Activated CD4-positive, alpha-beta T cell treated with anti-CD3 and anti-CD28 coated beads, Interleukin-2, amount 10 ng/mL, durations not matched to agents 24 days and 14 days (primary cell): Measurements from ENCODE around the gene SERPINE1. TPM values are rescaled to one million over a fixed set of nuclear protein-coding genes. Genes with fewer than 3 reads are reported as not detected.

Source experiments
- DNase-seq: peaks from one replicate; pipeline ENCODE4 v3.0.0; 2022
- H3K27ac Mint-ChIP-seq: one replicate; pipeline ENCODE4 v1.8.0; 2022; ENCODE audit warnings: mild to moderate bottlenecking, mixed read lengths
- H3K27me3 Mint-ChIP-seq: one replicate; pipeline ENCODE4 v1.8.0; 2022; ENCODE audit warnings: mixed read lengths
- H3K36me3 Mint-ChIP-seq: one replicate; pipeline ENCODE4 v1.8.0; 2022; ENCODE audit warnings: low read depth, mild to moderate bottlenecking, mixed read lengths
- H3K4me1 Mint-ChIP-seq: one replicate; pipeline ENCODE4 v1.8.0; 2021; ENCODE audit warnings: mixed read lengths
- H3K4me3 Mint-ChIP-seq: one replicate; pipeline ENCODE4 v1.8.0; 2022; ENCODE audit warnings: mild to moderate bottlenecking, moderate library complexity, mixed read lengths
- H3K9me3 Mint-ChIP-seq: one replicate; pipeline ENCODE4 v1.8.0; 2021; ENCODE audit warnings: mixed read lengths
- intact Hi-C: fragments of 100-400 bp; cut with micrococcal nuclease; formaldehyde crosslinking; loops from one replicate; pipeline ENCODE4 v1.15.1; 2023
- total RNA-seq: library from RNA; stranded (reverse); gene quantifications from 2 replicates; pipeline ENCODE4 v1.2.3, GENCODE V29; 2022

SERPINE1 gene
- total RNA-seq, 1 donor from 2014 or later, result 0.33 TPM

- H3K36me3 Mint-ChIP-seq, result peaks cover 1% of the 10 kb centered on the region
- intact Hi-C loops, result loop anchor here (5.0 kb wide), 1 partner anchor 277 kb away; no protein-coding TSS in a partner anchor
- H3K4me3 Mint-ChIP-seq, result peak overlapping the region; percentile 65
- H3K27ac Mint-ChIP-seq, result peak overlapping the region; percentile 62
- peaks cover 4% of the 10 kb centered on the region for H3K9me3 Mint-ChIP-seq
- peaks cover 80% of the 10 kb centered on the region for H3K27me3 Mint-ChIP-seq
- no peak for DNase-seq
- H3K4me1 Mint-ChIP-seq, result peaks cover 62% of the 10 kb centered on the region
Measured at GRCh38 chr7:101169110-101169837, 42.4 kb downstream of the SERPINE1 start.

DNA sequence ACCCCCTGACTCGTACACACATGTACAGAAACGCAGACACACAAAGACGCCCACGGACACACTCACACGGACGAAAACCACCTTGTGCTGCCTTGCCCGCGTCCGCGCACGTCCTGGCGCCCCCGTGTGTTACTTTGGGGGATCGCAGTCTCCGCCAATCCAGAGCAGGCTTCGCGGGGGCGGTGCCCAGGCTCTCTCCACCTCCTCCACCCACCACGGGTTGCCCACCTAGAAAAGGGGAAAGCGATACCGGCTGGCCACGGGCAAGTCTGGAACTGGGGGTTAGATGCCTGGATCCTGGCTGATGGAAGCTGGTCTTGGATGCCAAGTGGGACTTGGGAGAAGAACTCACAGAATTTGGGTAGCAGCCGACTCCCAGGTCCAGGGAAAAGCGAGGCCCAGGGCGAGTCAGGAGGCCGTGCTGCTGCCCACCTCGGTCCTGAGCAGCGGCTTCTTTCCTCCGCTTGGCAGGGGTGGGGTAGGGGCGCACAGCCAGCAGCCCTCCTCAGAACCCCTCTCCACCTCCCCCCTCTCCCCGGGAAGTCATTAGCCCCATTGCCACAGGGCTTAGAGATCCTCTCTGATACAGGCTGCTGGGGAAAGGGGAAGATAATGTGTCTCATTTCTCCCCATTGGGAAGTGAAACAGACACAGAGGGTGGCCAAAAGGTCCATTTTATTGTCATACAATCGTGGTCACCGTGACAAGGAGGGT lies 43.1 kb downstream of the SERPINE1 start:
- Mint-ChIP-seq H3K9me3 (peaks cover 4% of the 10 kb centered on the region), H3K36me3 (peaks cover 1% of the 10 kb centered on the region), H3K27ac (peak overlapping the region; percentile 43), H3K4me3 (peak overlapping the region; percentile 65), H3K27me3 (peaks cover 80% of the 10 kb centered on the region), H3K4me1 (peaks cover 59% of the 10 kb centered on the region)
- peak; percentile 96 for DNase-seq
- intact Hi-C loops, result loop anchor here (1.0 to 10.0 kb wide), 3 partner anchors 26 to 278 kb away; no protein-coding TSS in a partner anchor

DNA sequence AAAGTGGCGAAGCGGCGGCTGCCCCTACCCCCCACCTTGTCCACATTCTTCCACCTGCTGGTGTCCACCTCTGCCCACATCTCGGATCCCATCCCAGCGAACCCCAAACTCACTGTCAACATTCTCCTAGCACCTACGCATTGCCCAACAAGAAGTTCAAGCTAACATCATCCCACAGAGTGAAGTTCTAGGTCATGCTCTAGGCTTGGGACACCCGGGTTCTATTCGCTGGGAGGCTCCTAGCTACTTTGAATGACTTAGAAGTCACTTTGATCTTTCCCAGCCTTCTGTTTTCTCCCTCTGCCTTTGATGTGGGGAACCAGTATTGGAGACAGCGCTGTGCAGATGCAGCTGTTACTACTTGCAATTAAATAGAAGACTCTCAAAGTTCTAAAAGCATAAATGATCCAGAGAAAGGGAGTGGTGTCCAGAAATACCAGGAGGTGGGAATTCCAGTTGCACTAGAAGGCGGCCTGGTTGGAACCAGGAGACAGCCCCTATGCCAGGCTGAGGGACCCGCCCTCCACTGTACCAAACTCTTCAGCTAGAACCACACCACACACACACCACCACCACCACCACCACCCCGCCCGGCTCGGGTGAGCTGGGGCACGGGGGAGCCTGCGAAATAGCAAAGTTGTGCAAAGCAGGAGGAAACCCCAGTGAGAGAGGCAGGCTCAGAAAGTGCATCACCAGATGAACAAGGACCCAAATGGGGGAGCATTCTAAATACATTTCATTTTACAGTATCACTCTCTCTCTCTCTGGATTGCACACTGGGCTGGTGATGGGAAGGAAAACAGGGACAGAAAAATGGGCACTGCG lies 43.9 kb downstream of the SERPINE1 start:
- H3K27ac Mint-ChIP-seq, result peak overlapping the region; percentile 11
- peak overlapping the region; percentile 34 for H3K4me3 Mint-ChIP-seq

GRCh38 chr7:101171442-101171837 lies 44.5 kb downstream of the SERPINE1 start:
- Mint-ChIP-seq H3K9me3 (no peaks in the 10 kb centered on the region), H3K4me1 (peaks cover 49% of the 10 kb centered on the region), H3K36me3 (no peaks in the 10 kb centered on the region), H3K27me3 (peaks cover 82% of the 10 kb centered on the region), H3K4me3 (peak overlapping the region; percentile 34), H3K27ac (peak overlapping the region; percentile 71)
- no peak for DNase-seq
- intact Hi-C loops, result loop anchor here (10.0 kb wide), 1 partner anchor 133 kb away; no protein-coding TSS in a partner anchor

More for the DNA sequence above, 43.9 kb downstream of the SERPINE1 start:
- Mint-ChIP-seq H3K4me1 (peaks cover 54% of the 10 kb centered on the region), H3K27me3 (peaks cover 80% of the 10 kb centered on the region), H3K36me3 (no peaks in the 10 kb centered on the region), H3K9me3 (no peaks in the 10 kb centered on the region)
- intact Hi-C loops, result loop anchor here (1.0 to 10.0 kb wide), 2 partner anchors 27 to 134 kb away; no protein-coding TSS in a partner anchor
- peak; percentile 68 for DNase-seq

DNA sequence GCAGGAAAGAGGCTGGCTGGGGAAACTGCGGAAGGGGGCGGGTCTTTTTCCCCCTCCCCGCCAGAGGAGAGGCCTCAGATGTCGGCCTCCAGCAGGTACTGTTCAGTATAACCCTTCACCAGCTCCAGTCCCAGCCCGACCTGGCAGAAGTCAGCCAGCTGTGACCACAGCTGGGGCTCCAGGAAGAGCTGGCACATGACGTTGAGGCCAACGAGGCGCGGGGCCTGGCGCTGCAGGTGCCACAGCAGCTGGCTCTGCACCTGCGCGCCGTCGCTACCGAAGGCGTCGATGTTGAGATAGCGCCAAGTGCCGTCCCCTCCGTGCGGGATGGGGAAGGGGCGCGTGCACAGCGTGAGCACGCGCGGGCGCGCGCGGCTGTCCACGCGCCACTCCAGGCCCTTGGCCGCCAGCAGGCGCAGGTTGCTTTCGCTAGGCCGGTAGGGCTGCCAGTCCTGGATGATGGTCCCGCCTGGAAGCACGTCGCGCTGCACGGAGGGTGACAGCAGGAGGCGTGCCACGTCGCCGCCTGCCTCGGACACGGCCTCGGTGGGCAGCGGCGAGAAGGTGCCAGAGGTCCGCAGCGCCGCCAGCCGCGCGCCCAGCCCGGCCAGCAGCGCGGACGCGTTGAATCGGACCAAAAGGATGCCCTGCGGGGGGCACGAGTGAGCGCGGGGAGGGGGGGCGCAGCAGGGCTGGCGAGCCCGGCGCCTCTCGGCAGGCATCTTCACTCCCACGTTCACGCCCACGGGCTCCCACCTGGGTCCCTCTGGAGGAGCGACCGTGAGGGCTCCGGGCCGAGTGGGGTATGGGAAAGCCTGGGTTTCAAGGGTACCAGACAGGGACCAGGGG lies 45.3 kb downstream of the SERPINE1 start:
- H3K27me3 Mint-ChIP-seq, result peaks cover 84% of the 10 kb centered on the region
- H3K27ac Mint-ChIP-seq, result no peak overlapping the region
- intact Hi-C loops, result loop anchor here (10.0 kb wide), 1 partner anchor 133 kb away; no protein-coding TSS in a partner anchor
- DNase-seq, result no peak
- H3K4me3 Mint-ChIP-seq, result peak overlapping the region; percentile 34
- peaks cover 44% of the 10 kb centered on the region for H3K4me1 Mint-ChIP-seq
- no peaks in the 10 kb centered on the region for H3K36me3 Mint-ChIP-seq
- H3K9me3 Mint-ChIP-seq, result no peaks in the 10 kb centered on the region

- H3K27me3 Mint-ChIP-seq, result peaks cover 84% of the 10 kb centered on the region
- no peak for DNase-seq
- intact Hi-C loops, result loop anchor here (10.0 kb wide), 1 partner anchor 132 kb away; no protein-coding TSS in a partner anchor
- H3K9me3 Mint-ChIP-seq, result no peaks in the 10 kb centered on the region
- H3K27ac Mint-ChIP-seq, result peak overlapping the region; percentile 58
- H3K4me3 Mint-ChIP-seq, result peak overlapping the region; percentile 37
- no peaks in the 10 kb centered on the region for H3K36me3 Mint-ChIP-seq
- peaks cover 38% of the 10 kb centered on the region for H3K4me1 Mint-ChIP-seq
Measured at GRCh38 chr7:101172854-101173751, 46.2 kb downstream of the SERPINE1 start.

- peaks cover 83% of the 10 kb centered on the region for H3K27me3 Mint-ChIP-seq
- no peak overlapping the region for H3K27ac Mint-ChIP-seq
- no peaks in the 10 kb centered on the region for H3K36me3 Mint-ChIP-seq
Measured at GRCh38 chr7:101173752-101174244, 46.9 kb downstream of the SERPINE1 start.

GRCh38 chr7:101174322-101174854 lies 47.5 kb downstream of the SERPINE1 start:
- H3K4me3 Mint-ChIP-seq, result peak overlapping the region; percentile 41
- peaks cover 32% of the 10 kb centered on the region for H3K4me1 Mint-ChIP-seq
- DNase-seq, result no peak
- H3K36me3 Mint-ChIP-seq, result no peaks in the 10 kb centered on the region
- H3K27me3 Mint-ChIP-seq, result peaks cover 84% of the 10 kb centered on the region
- intact Hi-C loops, result loop anchor here (1.0 to 10.0 kb wide), 2 partner anchors 9 to 130 kb away; partner anchors contain the start of gene VGF
- no peaks in the 10 kb centered on the region for H3K9me3 Mint-ChIP-seq
- H3K27ac Mint-ChIP-seq, result no peak overlapping the region

More at GRCh38 chr7:101173752-101174244, 46.9 kb downstream of the SERPINE1 start:
- intact Hi-C loops, result loop anchor here (1.0 to 10.0 kb wide), 2 partner anchors 8 to 131 kb away; partner anchors contain the start of gene VGF
- no peaks in the 10 kb centered on the region for H3K9me3 Mint-ChIP-seq
- peak; percentile 94 for DNase-seq
- peaks cover 34% of the 10 kb centered on the region for H3K4me1 Mint-ChIP-seq
- peak overlapping the region; percentile 41 for H3K4me3 Mint-ChIP-seq

DNA sequence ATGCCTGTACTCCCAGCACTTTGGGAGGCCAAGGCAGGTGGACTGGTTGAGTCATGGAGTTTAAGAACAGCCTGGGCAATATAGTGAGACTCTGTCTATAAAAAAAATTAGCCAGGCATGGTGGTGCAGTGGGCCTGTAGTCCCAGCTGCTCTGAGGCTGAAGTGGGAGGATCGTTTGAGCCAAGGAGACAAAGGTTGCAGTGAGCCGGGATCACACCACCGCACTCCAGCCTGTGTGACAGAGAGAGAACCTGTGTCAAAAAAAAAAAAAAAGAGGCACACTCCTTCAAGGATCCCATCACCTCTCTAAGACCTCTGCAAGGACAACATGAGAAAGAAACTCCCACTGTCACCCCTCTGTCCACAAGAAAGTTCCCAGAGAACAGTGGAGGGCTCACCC lies 48.8 kb downstream of the SERPINE1 start:
- H3K4me3 Mint-ChIP-seq, result no peak overlapping the region
- no peak for DNase-seq
- intact Hi-C loops, result loop anchor here (10.0 kb wide), 1 partner anchor 129 kb away; no protein-coding TSS in a partner anchor
- no peak overlapping the region for H3K27ac Mint-ChIP-seq
- peaks cover 79% of the 10 kb centered on the region for H3K27me3 Mint-ChIP-seq
- H3K36me3 Mint-ChIP-seq, result no peaks in the 10 kb centered on the region
- no peaks in the 10 kb centered on the region for H3K9me3 Mint-ChIP-seq
- H3K4me1 Mint-ChIP-seq, result peaks cover 25% of the 10 kb centered on the region

DNA sequence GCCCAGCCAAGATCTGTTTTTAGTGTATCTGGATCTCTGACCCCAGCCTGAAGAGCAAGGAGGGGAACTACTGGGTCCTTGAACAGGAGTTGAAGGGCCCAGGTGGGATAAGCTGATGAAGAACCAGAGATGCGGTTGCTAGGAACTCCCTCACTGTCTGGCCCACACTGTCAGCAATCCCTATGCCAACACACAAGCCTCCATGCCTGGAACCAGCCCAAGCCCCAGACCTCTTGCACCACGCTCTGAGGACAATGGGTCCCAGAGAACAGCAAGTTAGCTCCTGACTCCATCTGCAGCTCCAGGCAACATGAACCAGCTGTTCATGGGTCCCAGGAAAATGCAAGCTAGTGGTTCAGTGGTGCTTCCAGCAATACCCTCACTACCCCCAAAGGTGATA lies 50.7 kb downstream of the SERPINE1 start:
- peaks cover 78% of the 10 kb centered on the region for H3K27me3 Mint-ChIP-seq
- no peak overlapping the region for H3K27ac Mint-ChIP-seq
- intact Hi-C loops, result loop anchor here (10.0 kb wide), 1 partner anchor 127 kb away; no protein-coding TSS in a partner anchor
- no peak overlapping the region for H3K4me3 Mint-ChIP-seq
- peaks cover 13% of the 10 kb centered on the region for H3K4me1 Mint-ChIP-seq
- H3K9me3 Mint-ChIP-seq, result no peaks in the 10 kb centered on the region
- DNase-seq, result no peak
- H3K36me3 Mint-ChIP-seq, result no peaks in the 10 kb centered on the region

- Mint-ChIP-seq H3K4me3 (peak overlapping the region; percentile 23), H3K36me3 (no peaks in the 10 kb centered on the region), H3K4me1 (peaks cover 8% of the 10 kb centered on the region), H3K9me3 (no peaks in the 10 kb centered on the region), H3K27ac (no peak overlapping the region), H3K27me3 (peaks cover 69% of the 10 kb centered on the region)
- no peak for DNase-seq
- intact Hi-C loops, result loop anchor here (10.0 kb wide), 1 partner anchor 126 kb away; no protein-coding TSS in a partner anchor
Measured at GRCh38 chr7:101179117-101179516, 52.2 kb downstream of the SERPINE1 start.
